Osteoblast (primary cell): ENCODE measurements around the gene MRPS2. TPM values are rescaled to one million over a fixed set of nuclear protein-coding genes. Genes with fewer than 3 reads are reported as not detected.

Experiments
- DNase-seq: peaks from one replicate; pipeline ENCODE4 v3.0.0; 2011; ENCODE audit warnings: low spot score, mixed read lengths; ENCODE audit not compliant: insufficient read length; ENCODE audit errors: missing footprints
- H2AFZ ChIP-seq: 2 replicates; pipeline ENCODE4 v1.6.0; 2011; ENCODE audit warnings: mild to moderate bottlenecking, low read length
- H3K27ac ChIP-seq: 2 replicates; pipeline ENCODE4 v1.5.1; 2011; ENCODE audit warnings: mild to moderate bottlenecking, low read depth, low read length, moderate library complexity
- H3K27me3 ChIP-seq: 2 replicates; pipeline ENCODE4 v1.6.0; 2012; ENCODE audit warnings: mild to moderate bottlenecking, control low read depth, inconsistent platforms, low read length, moderate library complexity; ENCODE audit not compliant: insufficient read depth
- H3K36me3 ChIP-seq: 2 replicates; pipeline ENCODE4 v1.5.1; 2011; ENCODE audit warnings: mild to moderate bottlenecking, low read length, control low read depth, moderate library complexity; ENCODE audit not compliant: insufficient read depth
- H3K4me1 ChIP-seq: 2 replicates; pipeline ENCODE4 v1.5.1; 2011; ENCODE audit warnings: mild to moderate bottlenecking, low read length, control low read depth, moderate library complexity; ENCODE audit not compliant: insufficient read depth
- H3K4me2 ChIP-seq: 2 replicates; pipeline ENCODE4 v1.6.0; 2011; ENCODE audit warnings: mild to moderate bottlenecking, low read length; ENCODE audit not compliant: insufficient read depth
- H3K4me3 ChIP-seq: fragments of 200-600 bp; sonication (generic); 3 replicates; pipeline ENCODE4 v1.5.1; 2012; ENCODE audit warnings: mild to moderate bottlenecking, low read length, inconsistent platforms; ENCODE audit not compliant: insufficient read depth
- H3K79me2 ChIP-seq: 2 replicates; pipeline ENCODE4 v1.6.0; 2012; ENCODE audit warnings: mild to moderate bottlenecking, low read length, control low read depth, inconsistent platforms; ENCODE audit not compliant: insufficient read depth
- H3K9me3 ChIP-seq: 2 replicates; pipeline ENCODE4 v1.5.1; 2011; ENCODE audit warnings: low read depth, low read length, control low read depth
- H4K20me1 ChIP-seq: 2 replicates; pipeline ENCODE4 v1.6.0; 2012; ENCODE audit warnings: mild to moderate bottlenecking, low read length, control low read depth; ENCODE audit not compliant: insufficient read depth
- CTCF ChIP-seq: IDR thresholded peaks from 2 replicates; pipeline ENCODE4 v1.5.1; 2011; ENCODE audit warnings: mild to moderate bottlenecking, low read depth, low read length, moderate library complexity; ENCODE audit errors: extremely low read depth
- total RNA-seq: library from RNA; depleted of rRNA; stranded (reverse); fragments of >200 nt; gene quantifications from 2 replicates; pipeline ENCODE4 v1.2.3, GENCODE V29; 2012

MRPS2 gene
- total RNA-seq, 1 donor, result 13.0 TPM

DNA sequence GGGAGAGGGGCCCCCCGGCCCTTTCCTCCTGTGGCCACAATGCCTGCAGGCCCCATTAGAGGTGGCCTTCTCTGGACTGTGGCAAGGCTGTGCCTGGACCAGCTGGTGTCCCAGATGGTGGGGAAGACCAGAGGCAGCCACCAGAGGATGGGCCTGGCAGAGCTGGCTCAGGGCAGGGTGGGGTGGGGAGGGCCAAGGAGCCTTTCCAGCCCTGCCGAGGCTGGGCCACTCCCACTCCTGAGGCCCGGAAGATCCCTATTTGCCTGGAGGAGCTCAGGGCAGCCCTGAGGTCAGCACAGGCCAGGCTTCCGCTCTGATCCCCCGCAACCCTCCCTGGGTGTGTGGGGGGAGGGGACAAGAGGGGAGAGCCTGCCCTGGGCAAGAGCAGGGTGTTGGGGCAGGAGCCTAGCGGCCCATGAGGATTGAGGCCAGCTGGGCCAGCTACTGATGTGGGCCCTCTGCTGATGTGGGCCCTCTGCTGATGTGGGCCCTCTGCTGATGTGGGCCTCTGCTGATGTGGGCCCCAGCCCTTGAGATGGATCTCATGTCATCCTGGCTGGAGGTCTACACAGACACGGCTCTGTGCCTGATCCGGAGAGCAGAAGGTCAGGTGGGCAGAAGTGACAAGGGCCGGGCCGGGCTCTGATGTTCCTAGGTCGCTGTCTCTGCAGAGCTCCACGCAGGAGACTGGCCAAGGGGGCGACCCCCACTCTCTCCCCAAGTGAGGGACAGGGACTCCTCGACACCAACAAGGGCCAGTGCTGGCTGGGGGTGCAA, 6.0 kb downstream of the MRPS2 start:
- TF ChIP-seq CTCF, result no peak
- Histone ChIP-seq H3K4me2 (no peak overlapping the region), H3K4me1 (peaks cover 6% of the 10 kb centered on the region), H3K4me3 (no peak overlapping the region), H4K20me1 (peaks cover 24% of the 10 kb centered on the region), H2AFZ (no peak overlapping the region), H3K27ac (no peak overlapping the region), H3K36me3 (peaks cover 24% of the 10 kb centered on the region), H3K27me3 (no peaks in the 10 kb centered on the region), H3K9me3 (no peaks in the 10 kb centered on the region), H3K79me2 (peaks cover 10% of the 10 kb centered on the region)
- peak; percentile 90 for DNase-seq

DNA sequence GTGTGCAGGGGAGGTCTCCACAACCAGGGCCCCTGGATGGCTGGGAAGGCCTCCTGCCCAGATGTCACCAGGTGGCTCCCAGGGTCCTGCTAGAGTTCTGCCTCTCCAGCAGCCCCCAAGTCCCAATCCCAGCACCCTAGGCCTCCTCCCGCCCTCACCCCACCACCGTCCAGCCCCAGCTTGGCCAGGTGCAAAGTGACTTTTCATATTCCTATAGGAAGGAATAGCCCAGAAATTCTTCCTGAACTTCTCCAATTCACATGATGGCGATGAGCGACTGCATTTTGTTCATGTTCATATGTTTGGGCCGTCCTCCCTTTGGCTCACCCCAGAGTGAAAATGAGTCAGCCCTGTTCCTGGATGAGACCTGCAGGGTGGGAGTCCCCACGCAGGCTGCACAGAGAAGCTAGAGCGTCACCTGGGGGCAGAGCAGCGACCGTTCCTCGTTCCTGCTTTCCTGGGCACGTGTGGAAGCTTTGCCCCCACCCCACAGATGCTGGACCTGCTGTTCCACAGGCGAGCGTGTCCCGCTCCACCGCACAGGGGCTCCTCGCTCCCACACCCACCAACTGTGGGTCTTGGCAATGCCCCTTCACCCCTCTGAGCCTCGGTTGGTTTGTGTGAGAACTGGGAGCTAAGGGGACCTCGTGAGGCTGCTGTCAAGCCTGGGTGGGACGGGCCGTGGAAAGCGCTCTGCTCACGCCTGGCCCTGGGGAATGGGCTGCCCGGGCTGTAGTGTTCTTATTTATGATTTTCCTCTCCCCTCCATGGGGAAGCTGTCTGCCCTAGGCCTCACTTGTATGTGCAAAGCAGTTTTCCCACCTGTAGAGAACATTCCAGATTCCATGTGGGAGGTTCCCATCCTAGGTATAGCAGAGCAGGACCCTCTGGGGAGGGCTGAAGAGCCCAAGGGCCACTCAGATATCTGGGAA, 6.9 kb downstream of the MRPS2 start:
- H2AFZ ChIP-seq, result no peak overlapping the region

DNA sequence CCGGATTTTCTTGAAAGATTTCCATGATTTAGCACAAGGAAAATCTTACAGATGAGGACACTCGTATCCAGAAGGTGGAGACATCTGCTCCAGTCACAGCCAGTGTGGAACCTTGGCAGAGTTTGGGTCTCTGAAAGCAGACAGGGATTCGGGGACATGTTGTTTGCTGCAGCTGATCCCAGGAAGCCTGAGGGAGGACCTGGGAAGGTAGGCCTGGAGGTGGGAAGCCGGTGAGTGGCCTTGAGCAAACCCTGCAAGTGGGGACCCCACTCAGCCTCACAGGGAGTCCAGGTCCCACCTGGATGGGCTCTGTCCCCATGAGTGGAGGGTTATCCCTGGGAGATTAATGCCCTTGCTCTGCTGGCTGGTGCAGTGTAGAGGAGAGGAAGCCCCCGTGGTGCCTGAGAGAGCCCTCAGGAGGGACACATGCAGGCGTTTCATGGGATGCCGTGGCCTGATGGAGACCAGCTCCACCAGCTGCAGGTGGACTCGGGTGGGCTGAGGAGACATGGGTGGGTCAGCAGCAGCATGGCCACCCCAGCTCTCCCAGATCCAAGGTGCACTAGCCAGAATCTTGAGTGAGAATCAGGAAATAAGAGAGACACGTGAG, 7.8 kb downstream of the MRPS2 start:
- Histone ChIP-seq H3K4me1 (peaks cover 3% of the 10 kb centered on the region), H3K4me3 (no peak overlapping the region), H3K9me3 (no peaks in the 10 kb centered on the region), H2AFZ (no peak overlapping the region), H3K4me2 (no peak overlapping the region), H4K20me1 (peaks cover 14% of the 10 kb centered on the region), H3K27ac (no peak overlapping the region), H3K27me3 (no peaks in the 10 kb centered on the region), H3K79me2 (no peaks in the 10 kb centered on the region), H3K36me3 (peaks cover 17% of the 10 kb centered on the region)
- DNase-seq, result peak; percentile 39
- no peak for TF ChIP-seq CTCF

More for the DNA sequence above, 6.9 kb downstream of the MRPS2 start:
- peak; percentile 48 for DNase-seq
- H4K20me1 ChIP-seq, result peaks cover 18% of the 10 kb centered on the region
- no peaks in the 10 kb centered on the region for H3K9me3 ChIP-seq
- no peak overlapping the region for H3K4me2 ChIP-seq
- H3K79me2 ChIP-seq, result peaks cover 1% of the 10 kb centered on the region
- TF ChIP-seq CTCF, result no peak
- H3K36me3 ChIP-seq, result peaks cover 24% of the 10 kb centered on the region
- peaks cover 3% of the 10 kb centered on the region for H3K4me1 ChIP-seq
- H3K27ac ChIP-seq, result no peak overlapping the region
- no peaks in the 10 kb centered on the region for H3K27me3 ChIP-seq
- H3K4me3 ChIP-seq, result no peak overlapping the region
